ENCODE data around the gene CHRND.

CHRND gene

DNA sequence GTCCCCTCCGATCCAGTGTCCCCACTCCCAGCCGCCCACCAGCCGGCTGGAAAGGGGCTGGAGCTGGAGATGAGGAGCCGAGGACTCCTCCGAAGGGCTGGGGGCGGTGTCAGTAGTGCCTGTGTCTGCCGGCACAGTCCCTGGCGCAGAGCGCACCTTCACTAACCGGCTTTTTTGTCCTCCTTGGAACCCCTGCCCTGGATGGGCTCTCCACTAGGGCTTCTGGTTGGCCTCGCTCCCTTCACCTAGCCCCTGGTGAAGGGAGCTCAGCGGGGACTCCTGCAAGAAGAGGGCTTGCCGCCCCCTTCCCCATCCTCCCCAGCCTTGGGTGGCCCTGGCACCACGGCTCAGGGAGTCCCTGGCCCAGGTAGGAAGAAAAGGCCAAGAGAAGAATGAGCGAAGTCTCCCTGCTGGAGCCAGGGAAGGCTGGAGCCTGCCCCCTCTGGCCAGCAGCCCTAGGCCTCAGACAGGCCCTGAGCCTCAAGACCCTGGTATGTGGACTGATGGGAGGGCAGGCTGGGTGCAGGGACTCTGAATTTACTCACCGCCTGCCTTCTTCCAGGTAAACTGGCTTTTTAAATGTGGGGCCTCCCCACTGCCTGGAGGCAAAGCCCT is 37.8 kb upstream of the CHRND start:
- H3K27me3 ChIP-seq (ENCODE audit: insufficient read depth, low read depth), result no peaks in the 10 kb centered on the region
- H3K4me2 ChIP-seq, result no peak overlapping the region
- TF ChIP-seq, protein P1, sequence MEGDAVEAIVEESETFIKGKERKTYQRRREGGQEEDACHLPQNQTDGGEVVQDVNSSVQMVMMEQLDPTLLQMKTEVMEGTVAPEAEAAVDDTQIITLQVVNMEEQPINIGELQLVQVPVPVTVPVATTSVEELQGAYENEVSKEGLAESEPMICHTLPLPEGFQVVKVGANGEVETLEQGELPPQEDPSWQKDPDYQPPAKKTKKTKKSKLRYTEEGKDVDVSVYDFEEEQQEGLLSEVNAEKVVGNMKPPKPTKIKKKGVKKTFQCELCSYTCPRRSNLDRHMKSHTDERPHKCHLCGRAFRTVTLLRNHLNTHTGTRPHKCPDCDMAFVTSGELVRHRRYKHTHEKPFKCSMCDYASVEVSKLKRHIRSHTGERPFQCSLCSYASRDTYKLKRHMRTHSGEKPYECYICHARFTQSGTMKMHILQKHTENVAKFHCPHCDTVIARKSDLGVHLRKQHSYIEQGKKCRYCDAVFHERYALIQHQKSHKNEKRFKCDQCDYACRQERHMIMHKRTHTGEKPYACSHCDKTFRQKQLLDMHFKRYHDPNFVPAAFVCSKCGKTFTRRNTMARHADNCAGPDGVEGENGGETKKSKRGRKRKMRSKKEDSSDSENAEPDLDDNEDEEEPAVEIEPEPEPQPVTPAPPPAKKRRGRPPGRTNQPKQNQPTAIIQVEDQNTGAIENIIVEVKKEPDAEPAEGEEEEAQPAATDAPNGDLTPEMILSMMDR (conservative IDR thresholded peaks at IDR 0.05; ENCODE audit: low read depth, low read length), result no peak
- H3K4me1 ChIP-seq (ENCODE audit: low read depth, poor library complexity, severe bottlenecking), result no peaks in the 10 kb centered on the region
- H3K9ac ChIP-seq, result no peak overlapping the region
- no peak overlapping the region for H3K27ac ChIP-seq
- no peak overlapping the region for H3K4me3 ChIP-seq (IDR thresholded peaks at IDR 0.05; ENCODE audit: insufficient read depth, low read depth, low read length)
- H2AFZ ChIP-seq (ENCODE audit: low read depth), result no peak overlapping the region
- H3K79me2 ChIP-seq (ENCODE audit: insufficient read depth, low read depth), result no peaks in the 10 kb centered on the region
- H3K36me3 ChIP-seq (ENCODE audit: insufficient read depth), result no peaks in the 10 kb centered on the region
- no peaks in the 10 kb centered on the region for H4K20me1 ChIP-seq (ENCODE audit: insufficient read depth)

- Histone ChIP-seq H3K4me2 (no peak overlapping the region), H2AFZ (ENCODE audit: low read depth) (no peak overlapping the region), H3K27me3 (ENCODE audit: insufficient read depth, low read depth) (no peaks in the 10 kb centered on the region), H3K4me3 (IDR thresholded peaks at IDR 0.05; ENCODE audit: insufficient read depth, low read depth, low read length) (no peak overlapping the region), H3K27ac (no peak overlapping the region), H3K79me2 (ENCODE audit: insufficient read depth, low read depth) (no peaks in the 10 kb centered on the region), H4K20me1 (ENCODE audit: insufficient read depth) (no peaks in the 10 kb centered on the region), H3K36me3 (ENCODE audit: insufficient read depth) (no peaks in the 10 kb centered on the region), H3K9ac (no peak overlapping the region), H3K4me1 (ENCODE audit: low read depth, poor library complexity, severe bottlenecking) (no peaks in the 10 kb centered on the region)
- TF ChIP-seq, protein P1 (conservative IDR thresholded peaks at IDR 0.05; ENCODE audit: low read depth, low read length), result no peak
These were observed 37.1 kb upstream of the CHRND start for GRCh38 chr2:232488721-232489300.

- Histone ChIP-seq H3K4me3 (IDR thresholded peaks at IDR 0.05; ENCODE audit: insufficient read depth, low read depth, low read length) (no peak overlapping the region), H4K20me1 (ENCODE audit: insufficient read depth) (no peaks in the 10 kb centered on the region), H3K79me2 (ENCODE audit: insufficient read depth, low read depth) (no peaks in the 10 kb centered on the region), H3K36me3 (ENCODE audit: insufficient read depth) (no peaks in the 10 kb centered on the region), H3K27me3 (ENCODE audit: insufficient read depth, low read depth) (no peaks in the 10 kb centered on the region), H2AFZ (ENCODE audit: low read depth) (no peak overlapping the region), H3K27ac (no peak overlapping the region), H3K4me1 (ENCODE audit: low read depth, poor library complexity, severe bottlenecking) (no peaks in the 10 kb centered on the region), H3K4me2 (no peak overlapping the region), H3K9ac (no peak overlapping the region)
- TF ChIP-seq, protein P1 (conservative IDR thresholded peaks at IDR 0.05; ENCODE audit: low read depth, low read length), result no peak
These were observed 36.3 kb upstream of the CHRND start for GRCh38 chr2:232489516-232490220.

GRCh38 chr2:232490221-232491138 is 35.5 kb upstream of the CHRND start:
- H3K4me3 ChIP-seq (IDR thresholded peaks at IDR 0.05; ENCODE audit: insufficient read depth, low read depth, low read length), result no peak overlapping the region
- no peaks in the 10 kb centered on the region for H3K27me3 ChIP-seq (ENCODE audit: insufficient read depth, low read depth)
- TF ChIP-seq, protein P1 (conservative IDR thresholded peaks at IDR 0.05; ENCODE audit: low read depth, low read length), result no peak
- no peaks in the 10 kb centered on the region for H3K36me3 ChIP-seq (ENCODE audit: insufficient read depth)
- H3K9ac ChIP-seq, result no peak overlapping the region
- H3K79me2 ChIP-seq (ENCODE audit: insufficient read depth, low read depth), result no peaks in the 10 kb centered on the region
- H4K20me1 ChIP-seq (ENCODE audit: insufficient read depth), result no peaks in the 10 kb centered on the region
- H3K27ac ChIP-seq, result no peak overlapping the region
- H2AFZ ChIP-seq (ENCODE audit: low read depth), result no peak overlapping the region
- H3K4me2 ChIP-seq, result no peak overlapping the region
- no peaks in the 10 kb centered on the region for H3K4me1 ChIP-seq (ENCODE audit: low read depth, poor library complexity, severe bottlenecking)

Measured in KMS-11 (cell line).